ENCODE data around the gene CDA. TPM values are rescaled to one million over a fixed set of nuclear protein-coding genes. Genes with fewer than 3 reads are reported as not detected.

The CDA gene
- total RNA-seq, 1 experiment from 2014 or later, result 6.5 TPM

- H4K20me1 ChIP-seq (ENCODE audit: control insufficient read depth, insufficient read depth, insufficient read length), result no peaks in the 10 kb centered on the region
- TF ChIP-seq CTCF (conservative IDR thresholded peaks at IDR 0.05), result no peak
- H3K27ac Mint-ChIP-seq, result no peak overlapping the region
- H4K8ac ChIP-seq (replicated peaks; ENCODE audit: insufficient read length, low read depth, low read length), result no peak overlapping the region
- no peak overlapping the region for H3T11ph ChIP-seq (ENCODE audit: low read length)
- H3K23me2 ChIP-seq (ENCODE audit: insufficient read length, low read depth, low read length, poor library complexity, severe bottlenecking), result no peaks in the 10 kb centered on the region
- no peak overlapping the region for H4K5ac ChIP-seq (ENCODE audit: insufficient read length, low read depth, low read length)
- peaks cover 2% of the 10 kb centered on the region; the same call in 1 of the 2 replicates for H3K27me3 Mint-ChIP-seq (ENCODE audit: low read depth)
- H3K27ac ChIP-seq (ENCODE audit: insufficient read length, low read depth, low read length), result no peak overlapping the region
- H3K14ac ChIP-seq (ENCODE audit: insufficient read depth, low read length), result no peak overlapping the region
- H4K91ac ChIP-seq (ENCODE audit: insufficient read length, low read depth, low read length), result no peak overlapping the region
- no peak overlapping the region for H3K4me3 Mint-ChIP-seq
- H3K9ac ChIP-seq (ENCODE audit: extremely low read depth, insufficient read length, low read length), result no peak overlapping the region
- no peak overlapping the region for H2BK12ac ChIP-seq (ENCODE audit: insufficient read length, low read depth, low read length)
- peaks cover 28 to 36% of the 10 kb centered on the region in 2 experiments for H3K4me1 Mint-ChIP-seq
- H3K79me1 ChIP-seq (ENCODE audit: insufficient read depth, low read depth, low read length, poor library complexity, severe bottlenecking), result no peaks in the 10 kb centered on the region
- H2BK15ac ChIP-seq (ENCODE audit: low read depth, low read length), result no peak overlapping the region
- no peak overlapping the region for H3K56ac ChIP-seq (ENCODE audit: insufficient read length, low read depth, low read length)
- no peak overlapping the region for H3K4me2 ChIP-seq (ENCODE audit: insufficient read depth, insufficient read length, low read length)
- no peak overlapping the region for H2BK20ac ChIP-seq (ENCODE audit: low read depth, low read length, poor library complexity, severe bottlenecking)
- H3K23ac ChIP-seq (ENCODE audit: insufficient read length, low read depth, low read length), result no peak overlapping the region
- no peak overlapping the region for H2BK120ac ChIP-seq (ENCODE audit: low read depth, low read length, poor library complexity, severe bottlenecking)
- H3K9me3 Mint-ChIP-seq, result no peaks in the 10 kb centered on the region
- H3K4me1 ChIP-seq (ENCODE audit: insufficient read depth, low read length), result peaks cover 5% of the 10 kb centered on the region; the same call in 1 of the 2 replicates
- H2BK5ac ChIP-seq (ENCODE audit: insufficient read length, low read length), result no peak overlapping the region
- H3K18ac ChIP-seq (ENCODE audit: insufficient read length, low read depth, low read length), result no peak overlapping the region
- H3K79me2 ChIP-seq (ENCODE audit: insufficient read depth, low read length), result no peaks in the 10 kb centered on the region
- no peak overlapping the region for H2AK5ac ChIP-seq (ENCODE audit: insufficient read length, low read length)
- no peaks in the 10 kb centered on the region for H3K36me3 Mint-ChIP-seq (ENCODE audit: insufficient read depth in 1 of 3, low read depth in 3 of 3)
- WGBS (ENCODE audit: extremely low coverage, insufficient read length, low lambda C conversion rate), result no CpG with 5 or more reads among the region's 2 CpGs
- H2AFZ ChIP-seq (ENCODE audit: low read length), result no peak overlapping the region
- H3K9me3 ChIP-seq (ENCODE audit: control insufficient read depth, low read depth, low read length), result no peaks in the 10 kb centered on the region
- DNase-seq, result no peak
- H3K4ac ChIP-seq (ENCODE audit: low read depth, low read length), result no peak overlapping the region
- no peaks in the 10 kb centered on the region for H3K27me3 ChIP-seq (ENCODE audit: insufficient read depth, low read length)
These were observed 22.1 kb downstream of the CDA start for GRCh38 chr1:20610970-20611369.

All from H9 (cell line).